Prostate gland (tissue), 2 donors: ENCODE data around the gene SPOCK1.

Source experiments
- POLR2AphosphoS5 ChIP-seq: sonication (generic); formaldehyde crosslinking; IDR thresholded peaks from one replicate; pipeline ENCODE4 v1.6.1; 2017; ENCODE audit warnings: antibody characterized with exemption
- TF ChIP-seq, protein P1 (sequence below), 4 experiments: fragments of 200-600 bp in 2 of 4; fragments of 450-650 bp in 2 of 4; sonication (generic) in 2 of 4; IDR thresholded peaks; 1 replicate in 3 of 4; 2 replicates in 1 of 4; pipeline ENCODE4 v1.5.1; 2016 to 2019; ENCODE audit warnings: antibody characterized with exemption in 4 of 4, mild to moderate bottlenecking in 2 of 4, moderate library complexity in 2 of 4

DNA sequence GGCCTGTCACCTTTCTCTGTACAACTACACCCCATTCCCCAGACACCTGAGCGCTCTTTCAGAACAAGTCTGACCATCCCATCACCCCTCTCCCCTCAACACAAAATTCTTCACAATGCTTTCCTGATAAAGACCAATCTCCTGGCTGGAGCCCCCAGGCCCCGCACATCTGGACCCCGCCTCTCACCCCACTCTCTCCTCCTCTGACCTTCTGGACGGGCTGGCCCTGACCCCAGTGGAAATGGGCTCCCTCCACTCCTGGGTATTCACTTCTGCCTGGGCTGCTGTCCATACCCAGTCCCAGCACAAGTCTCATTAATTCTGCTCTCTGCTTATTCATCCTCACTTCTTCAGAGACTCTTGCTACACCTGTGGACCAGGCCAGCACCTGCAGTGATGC lies 2.1 kb upstream of the SPOCK1 start:
- no peak for TF ChIP-seq POLR2AphosphoS5
- TF ChIP-seq, protein P1, sequence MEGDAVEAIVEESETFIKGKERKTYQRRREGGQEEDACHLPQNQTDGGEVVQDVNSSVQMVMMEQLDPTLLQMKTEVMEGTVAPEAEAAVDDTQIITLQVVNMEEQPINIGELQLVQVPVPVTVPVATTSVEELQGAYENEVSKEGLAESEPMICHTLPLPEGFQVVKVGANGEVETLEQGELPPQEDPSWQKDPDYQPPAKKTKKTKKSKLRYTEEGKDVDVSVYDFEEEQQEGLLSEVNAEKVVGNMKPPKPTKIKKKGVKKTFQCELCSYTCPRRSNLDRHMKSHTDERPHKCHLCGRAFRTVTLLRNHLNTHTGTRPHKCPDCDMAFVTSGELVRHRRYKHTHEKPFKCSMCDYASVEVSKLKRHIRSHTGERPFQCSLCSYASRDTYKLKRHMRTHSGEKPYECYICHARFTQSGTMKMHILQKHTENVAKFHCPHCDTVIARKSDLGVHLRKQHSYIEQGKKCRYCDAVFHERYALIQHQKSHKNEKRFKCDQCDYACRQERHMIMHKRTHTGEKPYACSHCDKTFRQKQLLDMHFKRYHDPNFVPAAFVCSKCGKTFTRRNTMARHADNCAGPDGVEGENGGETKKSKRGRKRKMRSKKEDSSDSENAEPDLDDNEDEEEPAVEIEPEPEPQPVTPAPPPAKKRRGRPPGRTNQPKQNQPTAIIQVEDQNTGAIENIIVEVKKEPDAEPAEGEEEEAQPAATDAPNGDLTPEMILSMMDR (IDR thresholded peaks at IDR 0.05), result no peak
